HepG2 (cell line): ENCODE results near the gene GPSM1. TPM values are rescaled to one million over a fixed set of nuclear protein-coding genes. Genes with fewer than 3 reads are reported as not detected.

Source experiments
- CENPX ChIP-seq: sonication (generic); formaldehyde crosslinking; IDR thresholded peaks from 2 replicates; pipeline ENCODE4 v1.9.0; 2021; ENCODE audit warnings: mild to moderate bottlenecking, missing genetic modification reagents, moderate library complexity
- EZH2 ChIP-seq: conservative IDR thresholded peaks from 2 replicates; pipeline ENCODE4 v1.6.1; 2012; ENCODE audit warnings: mild to moderate bottlenecking, low read depth, low read length, moderate library complexity
- IKZF1 ChIP-seq: fragments of 450-650 bp; IDR thresholded peaks from 2 replicates; pipeline ENCODE4 v1.7.1; 2016
- MED1 ChIP-seq: sonication (generic); formaldehyde crosslinking; IDR thresholded peaks from 2 replicates; pipeline ENCODE4 v1.4.0; 2020; ENCODE audit warnings: missing genetic modification reagents
- MTA3 ChIP-seq: sonication (generic); formaldehyde crosslinking; IDR thresholded peaks from 2 replicates; pipeline ENCODE4 v1.4.0; 2020; ENCODE audit warnings: missing genetic modification reagents
- MXI1 ChIP-seq: IDR thresholded peaks from 3 replicates; pipeline ENCODE4 v1.6.1; 2012; ENCODE audit warnings: low read depth, low read length, inconsistent platforms, borderline replicate concordance
- MZF1 ChIP-seq: sonication (generic); formaldehyde crosslinking; IDR thresholded peaks from 2 replicates; pipeline ENCODE4 v1.8.1; 2023; ENCODE audit warnings: mild to moderate bottlenecking, missing genetic modification reagents, borderline replicate concordance
- TAF15 ChIP-seq: fragments of 200-400 bp; formaldehyde crosslinking; IDR thresholded peaks from one replicate; pipeline ENCODE4 v1.6.1; 2018; ENCODE audit warnings: mild to moderate bottlenecking, low read depth, low read length; ENCODE audit not compliant: poor library complexity, severe bottlenecking
- ZC3H4 ChIP-seq: sonication (generic); formaldehyde crosslinking; IDR thresholded peaks from 2 replicates; pipeline ENCODE4 v1.4.0; 2020; ENCODE audit warnings: missing genetic modification reagents, borderline replicate concordance
- ZNF431 ChIP-seq: sonication (generic); formaldehyde crosslinking; IDR thresholded peaks from 2 replicates; pipeline ENCODE4 v1.9.0; 2022; ENCODE audit warnings: missing genetic modification reagents, low read depth, mild to moderate bottlenecking, borderline replicate concordance
- ZNF713 ChIP-seq: sonication (generic); formaldehyde crosslinking; IDR thresholded peaks from 2 replicates; pipeline ENCODE4 v1.4.0; 2020; ENCODE audit warnings: mild to moderate bottlenecking, missing genetic modification reagents
- polyA plus RNA-seq, 8 experiments: library from polyadenylated mRNA; depleted of rRNA in 3 of 8; stranded (reverse) in 7 of 8; unstranded in 1 of 8; fragments of >200 nt; fragmentation: Illumina TruSeq in 4 of 8; extraction: Trizol in 4 of 8; gene quantifications; 2 replicates each; pipeline versions ENCODE4 v1.2.1 to v1.2.3, GENCODE V29; 2011 to 2016; ENCODE audit warnings: low read depth in 4 of 8, missing spikeins in 1 of 8, mixed read lengths in 1 of 8; ENCODE audit not compliant: insufficient read depth in 1 of 8
- total RNA-seq, 5 experiments: library from RNA; depleted of rRNA; stranded (reverse); fragments of >200 nt; fragmentation: Illumina TruSeq; extraction: Trizol; gene quantifications; 2 replicates each; pipeline ENCODE4 v1.2.3, GENCODE V29; 2016; ENCODE audit warnings: low read depth in 1 of 5
- TF ChIP-seq, protein P1 (sequence below): fragments of 450-650 bp; IDR thresholded peaks from 2 replicates; pipeline ENCODE4 v1.6.1; 2016
- TF ChIP-seq, protein P2 (sequence below): sonication (generic); formaldehyde crosslinking; IDR thresholded peaks from 2 replicates; pipeline ENCODE4 v1.4.0; 2020; ENCODE audit warnings: missing genetic modification reagents
- TF ChIP-seq, protein P3 (sequence below): sonication (generic); formaldehyde crosslinking; conservative IDR thresholded peaks from 2 replicates; pipeline ENCODE4 v1.5.0; 2020; ENCODE audit warnings: missing genetic modification reagents

Gene GPSM1
- total and polyA plus RNA-seq, 2 of the 13 experiments (the other 11 are each of a cell fraction or from before 2014, with no cell fraction given) = 1.0 to 2.4 TPM

DNA sequence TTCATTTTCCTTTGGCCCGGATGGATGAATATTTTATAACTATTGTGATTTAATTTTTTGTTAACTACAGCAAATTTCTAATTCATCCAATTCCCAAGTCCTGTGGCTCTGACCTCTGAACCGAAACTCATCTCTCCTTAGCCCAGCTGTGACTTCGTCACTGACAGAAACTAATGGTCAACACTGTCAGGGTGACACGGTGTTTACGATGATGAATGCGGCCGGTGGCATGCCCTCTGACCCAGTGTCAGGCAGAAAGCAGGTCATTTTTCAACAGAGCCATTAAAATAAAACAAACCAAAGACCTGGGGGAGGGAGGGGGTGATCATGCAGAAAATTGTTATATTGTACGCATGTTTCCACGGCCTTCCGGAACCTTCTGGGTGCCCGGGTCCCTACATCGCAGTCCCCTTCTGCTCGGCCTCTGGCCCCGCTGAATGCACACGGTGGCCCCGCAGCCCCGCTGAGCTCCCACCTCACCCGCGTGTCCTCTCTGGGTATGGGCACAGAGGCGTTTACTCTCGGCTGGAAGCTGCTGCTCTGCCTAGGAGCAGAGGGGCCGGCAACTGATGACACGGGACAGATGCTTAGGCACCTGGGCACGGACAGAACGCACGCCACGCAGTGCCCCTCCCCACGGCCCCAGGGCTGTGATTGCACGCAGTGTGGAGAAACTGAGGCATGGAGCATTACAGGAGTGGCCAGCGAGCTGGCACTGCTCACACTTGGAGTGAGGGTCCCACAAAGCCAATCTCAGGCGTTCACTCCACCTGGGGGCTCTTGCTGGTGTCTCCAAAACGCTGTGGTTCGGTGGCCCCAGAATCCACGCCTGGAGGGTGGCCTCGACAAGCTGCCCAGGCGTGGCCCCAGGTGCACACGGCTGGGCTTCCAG lies 31.6 kb upstream of the GPSM1 start (continued):
- TF ChIP-seq CENPX (CRISPR knock-in tag) (no peak), EZH2 (no peak), TAF15 (no peak), MXI1 (no peak; the same call in 2 of the 3 replicates), IKZF1 (no peak), ZNF431 (CRISPR knock-in tag) (no peak), MED1 (CRISPR knock-in tag) (0 out of 2 replicates have a peak, but pooled peaks have one; percentile 30), ZNF713 (CRISPR knock-in tag) (no peak), MZF1 (no peak), ZC3H4 (CRISPR knock-in tag) (no peak), MTA3 (no peak)
- TF ChIP-seq, protein P1, sequence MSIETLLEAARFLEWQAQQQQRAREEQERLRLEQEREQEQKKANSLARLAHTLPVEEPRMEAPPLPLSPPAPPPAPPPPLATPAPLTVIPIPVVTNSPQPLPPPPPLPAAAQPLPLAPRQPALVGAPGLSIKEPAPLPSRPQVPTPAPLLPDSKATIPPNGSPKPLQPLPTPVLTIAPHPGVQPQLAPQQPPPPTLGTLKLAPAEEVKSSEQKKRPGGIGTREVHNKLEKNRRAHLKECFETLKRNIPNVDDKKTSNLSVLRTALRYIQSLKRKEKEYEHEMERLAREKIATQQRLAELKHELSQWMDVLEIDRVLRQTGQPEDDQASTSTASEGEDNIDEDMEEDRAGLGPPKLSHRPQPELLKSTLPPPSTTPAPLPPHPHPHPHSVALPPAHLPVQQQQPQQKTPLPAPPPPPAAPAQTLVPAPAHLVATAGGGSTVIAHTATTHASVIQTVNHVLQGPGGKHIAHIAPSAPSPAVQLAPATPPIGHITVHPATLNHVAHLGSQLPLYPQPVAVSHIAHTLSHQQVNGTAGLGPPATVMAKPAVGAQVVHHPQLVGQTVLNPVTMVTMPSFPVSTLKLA = no peak
- TF ChIP-seq, protein P2, sequence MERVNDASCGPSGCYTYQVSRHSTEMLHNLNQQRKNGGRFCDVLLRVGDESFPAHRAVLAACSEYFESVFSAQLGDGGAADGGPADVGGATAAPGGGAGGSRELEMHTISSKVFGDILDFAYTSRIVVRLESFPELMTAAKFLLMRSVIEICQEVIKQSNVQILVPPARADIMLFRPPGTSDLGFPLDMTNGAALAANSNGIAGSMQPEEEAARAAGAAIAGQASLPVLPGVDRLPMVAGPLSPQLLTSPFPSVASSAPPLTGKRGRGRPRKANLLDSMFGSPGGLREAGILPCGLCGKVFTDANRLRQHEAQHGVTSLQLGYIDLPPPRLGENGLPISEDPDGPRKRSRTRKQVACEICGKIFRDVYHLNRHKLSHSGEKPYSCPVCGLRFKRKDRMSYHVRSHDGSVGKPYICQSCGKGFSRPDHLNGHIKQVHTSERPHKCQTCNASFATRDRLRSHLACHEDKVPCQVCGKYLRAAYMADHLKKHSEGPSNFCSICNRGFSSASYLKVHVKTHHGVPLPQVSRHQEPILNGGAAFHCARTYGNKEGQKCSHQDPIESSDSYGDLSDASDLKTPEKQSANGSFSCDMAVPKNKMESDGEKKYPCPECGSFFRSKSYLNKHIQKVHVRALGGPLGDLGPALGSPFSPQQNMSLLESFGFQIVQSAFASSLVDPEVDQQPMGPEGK (CRISPR knock-in tag) = no peak
- TF ChIP-seq, protein P3, sequence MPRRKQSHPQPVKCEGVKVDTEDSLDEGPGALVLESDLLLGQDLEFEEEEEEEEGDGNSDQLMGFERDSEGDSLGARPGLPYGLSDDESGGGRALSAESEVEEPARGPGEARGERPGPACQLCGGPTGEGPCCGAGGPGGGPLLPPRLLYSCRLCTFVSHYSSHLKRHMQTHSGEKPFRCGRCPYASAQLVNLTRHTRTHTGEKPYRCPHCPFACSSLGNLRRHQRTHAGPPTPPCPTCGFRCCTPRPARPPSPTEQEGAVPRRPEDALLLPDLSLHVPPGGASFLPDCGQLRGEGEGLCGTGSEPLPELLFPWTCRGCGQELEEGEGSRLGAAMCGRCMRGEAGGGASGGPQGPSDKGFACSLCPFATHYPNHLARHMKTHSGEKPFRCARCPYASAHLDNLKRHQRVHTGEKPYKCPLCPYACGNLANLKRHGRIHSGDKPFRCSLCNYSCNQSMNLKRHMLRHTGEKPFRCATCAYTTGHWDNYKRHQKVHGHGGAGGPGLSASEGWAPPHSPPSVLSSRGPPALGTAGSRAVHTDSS (CRISPR knock-in tag) = no peak
- TF ChIP-seq, all 625 proteins: peak for 45
